ENCODE results near the gene ST8SIA1. TPM values are rescaled to one million over a fixed set of nuclear protein-coding genes. Genes with fewer than 3 reads are reported as not detected.

Gene ST8SIA1
- total RNA-seq, 4 donors from 2014 or later, result 2.6 to 9.5 (median 7.3) TPM

GRCh38 chr12:22252057-22252456 lies 82.5 kb downstream of the ST8SIA1 start:
- H3K4me3 ChIP-seq (ENCODE audit: low read depth, poor library complexity, severe bottlenecking), result no peak overlapping the region
- DNase-seq (ENCODE audit: low spot score in 2 of 2), result no peak
- TF ChIP-seq CTCF (IDR thresholded peaks at IDR 0.05) (no peak), POLR2A (IDR thresholded peaks at IDR 0.05) (no peak)
- WGBS, 2 donors, result 81 to 84% methylated on average over 3 of the region's 3 CpGs
- intact Hi-C loops (cut with DNase I; ENCODE audit: low total_unique reads), result no loop called here

DNA sequence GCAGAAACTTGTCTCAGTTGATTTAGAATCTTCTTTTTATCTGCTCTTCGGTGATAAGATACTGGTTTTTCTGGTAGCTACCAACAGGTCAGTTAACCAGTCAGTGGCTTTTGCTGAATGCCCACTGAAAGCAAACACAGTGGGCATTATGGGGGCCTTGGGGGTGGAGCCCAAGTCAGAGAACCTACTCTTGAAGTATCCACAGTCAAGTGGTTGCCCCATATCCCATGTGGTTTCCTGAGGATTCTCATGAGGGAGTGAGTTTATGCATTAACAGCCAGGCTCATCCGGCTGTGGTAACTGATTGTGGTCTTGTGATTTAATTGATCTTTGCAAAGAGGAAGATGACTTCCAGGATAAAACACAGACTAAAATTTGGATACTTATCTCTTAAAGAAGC lies 83.7 kb downstream of the ST8SIA1 start:
- TF ChIP-seq POLR2A (IDR thresholded peaks at IDR 0.05) (no peak), CTCF (IDR thresholded peaks at IDR 0.05) (no peak)
- DNase-seq (ENCODE audit: low spot score in 2 of 2), result no peak
- intact Hi-C loops (cut with DNase I; ENCODE audit: low total_unique reads), result no loop called here
- 52 to 77% methylated on average over 2 of the region's 2 CpGs for WGBS, 2 donors
- H3K4me3 ChIP-seq (ENCODE audit: low read depth, poor library complexity, severe bottlenecking), result no peak overlapping the region

- WGBS, 2 donors, result 68 to 83% methylated on average over 3 of the region's 3 CpGs
- no peak for DNase-seq (ENCODE audit: low spot score in 2 of 2)
- intact Hi-C loops (cut with DNase I; ENCODE audit: low total_unique reads), result no loop called here
- no peak for TF ChIP-seq POLR2A (IDR thresholded peaks at IDR 0.05)
- TF ChIP-seq CTCF (IDR thresholded peaks at IDR 0.05), result no peak
- H3K4me3 ChIP-seq (ENCODE audit: low read depth, poor library complexity, severe bottlenecking), result no peak overlapping the region
Measured at GRCh38 chr12:22248571-22249115, 85.9 kb downstream of the ST8SIA1 start.

DNA sequence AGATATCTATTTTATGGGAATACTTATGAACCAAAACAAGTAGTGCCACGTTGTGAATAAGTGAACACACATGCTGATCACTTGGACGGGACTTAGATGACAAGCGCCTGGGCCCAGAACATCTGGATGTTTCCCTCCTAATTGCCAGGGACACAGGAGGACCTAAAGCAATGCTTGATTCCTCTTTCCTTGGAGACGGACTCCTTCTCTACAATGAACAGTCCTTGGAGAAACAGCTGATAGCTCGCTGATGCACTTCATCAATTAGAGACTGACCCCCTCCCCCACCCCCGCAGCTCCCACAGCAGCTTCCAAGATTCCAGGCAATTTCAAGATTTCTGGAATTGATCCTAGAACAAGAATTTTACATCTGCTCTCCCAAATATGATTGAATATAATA lies 86.4 kb downstream of the ST8SIA1 start:
- 54 to 62% methylated on average over 6 of the region's 6 CpGs for WGBS, 2 donors
- no peak for DNase-seq (ENCODE audit: low spot score in 2 of 2)
- H3K4me3 ChIP-seq (ENCODE audit: low read depth, poor library complexity, severe bottlenecking), result no peak overlapping the region

GRCh38 chr12:22246217-22246846 lies 88.2 kb downstream of the ST8SIA1 start:
- DNase-seq (ENCODE audit: low spot score in 2 of 2), result no peak
- TF ChIP-seq POLR2A (IDR thresholded peaks at IDR 0.05), result no peak
- TF ChIP-seq CTCF (IDR thresholded peaks at IDR 0.05), result no peak
- no peak overlapping the region for H3K4me3 ChIP-seq (ENCODE audit: low read depth, poor library complexity, severe bottlenecking)
- intact Hi-C loops (cut with DNase I; ENCODE audit: low total_unique reads), result no loop called here
- 87 to 95% methylated on average over 9 of the region's 9 CpGs for WGBS, 2 donors

More for the DNA sequence above, 86.4 kb downstream of the ST8SIA1 start:
- TF ChIP-seq CTCF (IDR thresholded peaks at IDR 0.05) (no peak), POLR2A (IDR thresholded peaks at IDR 0.05) (no peak)
- intact Hi-C loops (cut with DNase I; ENCODE audit: low total_unique reads), result no loop called here

- TF ChIP-seq CTCF (IDR thresholded peaks at IDR 0.05), result no peak
- TF ChIP-seq POLR2A (IDR thresholded peaks at IDR 0.05), result no peak
- intact Hi-C loops (cut with DNase I; ENCODE audit: low total_unique reads), result no loop called here
- DNase-seq (ENCODE audit: low spot score in 2 of 2), result no peak
- H3K4me3 ChIP-seq (ENCODE audit: low read depth, poor library complexity, severe bottlenecking), result no peak overlapping the region
Measured at GRCh38 chr12:22242726-22243125, 91.8 kb downstream of the ST8SIA1 start.

All from lower leg skin (tissue), 4 donors.